Transverse colon (tissue), 4 donors: Measurements from ENCODE around the gene PSMG2.

Experiments used
- CTCF ChIP-seq, 5 experiments: fragments of 200-600 bp in 3 of 5; fragments of 450-650 bp in 2 of 5; sonication (generic) in 3 of 5; IDR thresholded peaks; 1 replicate in 2 of 5; 2 replicates in 3 of 5; pipeline ENCODE4 v1.5.1; 2016 to 2017; ENCODE audit warnings: antibody characterized with exemption in 5 of 5, inconsistent platforms in 3 of 5, mild to moderate bottlenecking in 2 of 5, moderate library complexity in 1 of 5
- POLR2AphosphoS5 ChIP-seq, 3 donors: sonication (generic); formaldehyde crosslinking; IDR thresholded peaks; one replicate each; pipeline ENCODE4 v1.6.1; 2016; ENCODE audit warnings: antibody characterized with exemption in 3 of 3

DNA sequence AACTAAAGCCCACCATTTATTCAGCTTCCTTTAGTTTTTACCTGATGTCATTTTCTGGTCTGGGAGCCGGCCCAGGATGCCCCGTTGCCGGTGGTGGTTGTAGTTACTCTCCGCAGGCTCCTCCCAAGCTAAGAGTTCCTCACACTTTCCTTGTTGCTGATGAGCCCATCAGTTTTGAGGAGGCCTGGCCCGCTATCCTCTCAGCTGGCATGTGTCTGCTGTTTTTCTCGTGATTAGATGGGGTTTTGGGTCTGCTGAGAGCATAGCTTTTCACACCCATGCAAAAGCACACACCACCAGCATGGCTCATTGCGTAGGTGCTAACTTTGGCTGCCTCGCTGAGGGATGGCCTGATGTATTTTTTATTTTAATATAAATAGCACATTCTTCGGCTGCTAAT is 72.1 kb downstream of the PSMG2 start:
- TF ChIP-seq CTCF (IDR thresholded peaks at IDR 0.05) (no peak), POLR2AphosphoS5 (IDR thresholded peaks at IDR 0.05) (no peak)
